ENCODE results near the gene HMGCL. TPM values are rescaled to one million over a fixed set of nuclear protein-coding genes. Genes with fewer than 3 reads are reported as not detected.

Gene HMGCL
- polyA plus RNA-seq, 1 donor (not counting 4 experiments of a cell fraction or from before 2014, with no cell fraction given) = 24.1 TPM

DNA sequence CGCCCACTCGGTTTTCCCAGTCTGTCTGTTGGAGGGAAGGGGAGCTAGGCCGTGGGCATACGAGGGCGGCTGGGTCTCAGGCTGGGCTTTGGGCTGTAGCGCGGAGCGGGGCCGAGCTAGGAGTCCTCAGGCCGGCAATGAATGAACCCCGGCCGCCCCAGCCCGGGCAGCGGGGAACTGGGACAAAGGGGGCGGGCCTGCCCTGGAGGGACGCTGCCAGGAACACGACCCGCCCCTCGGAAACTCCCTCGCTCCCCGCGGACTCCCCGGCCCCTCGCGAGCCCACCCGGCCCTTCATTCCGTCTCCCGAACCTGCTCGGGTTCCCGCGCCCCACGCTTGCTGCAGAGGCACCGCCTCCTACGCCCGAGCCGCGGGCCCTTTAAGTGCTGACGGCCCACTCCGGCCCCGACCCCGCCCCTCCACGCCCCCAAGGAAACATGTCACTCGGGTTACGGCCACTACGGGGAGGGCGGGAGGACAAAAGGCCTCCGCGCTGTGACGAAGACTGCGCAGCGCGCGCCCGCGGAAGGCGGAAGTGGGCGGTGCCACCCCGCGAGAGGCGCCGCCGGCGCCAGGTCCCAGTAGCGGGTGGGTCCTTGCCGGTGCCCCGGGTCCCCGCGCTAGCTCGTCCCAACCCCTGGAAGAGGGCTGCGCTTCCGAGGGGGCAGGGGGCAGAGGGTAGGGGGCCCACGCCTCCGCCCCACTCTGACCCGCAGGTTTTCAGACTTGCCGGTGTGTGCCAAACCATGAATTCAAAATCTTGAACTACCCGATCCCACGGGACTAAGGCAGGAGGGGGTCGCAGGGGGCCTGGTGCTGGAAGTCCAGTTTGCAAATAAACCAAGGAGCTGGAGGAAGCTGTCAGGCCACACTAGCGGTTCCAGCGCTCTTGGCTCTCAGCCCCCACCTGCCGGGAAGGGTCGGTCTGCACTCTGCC is 24.6 kb downstream of the HMGCL start, which contains the start of gene GALE:
Gene GALE (minus strand): TSS at position 355 of the 938 bp plus-strand sequence. CDS start 1,747 bp downstream, outside the sequence.
- Histone ChIP-seq H2AFZ (ENCODE audit: control insufficient read depth, low read length) (peak within 1 kb of the TSS; percentile 53), H3K27ac (ENCODE audit: control insufficient read depth, insufficient read depth, low read length) (peak within 1 kb of the TSS; percentile 83), H3K4me3 (ENCODE audit: control insufficient read depth in 2 of 3, extremely low read depth in 1 of 3, insufficient read depth in 2 of 3, low read depth in 1 of 3, low read length in 3 of 3) (peak within 1 kb of the TSS; percentile 63 to 93 (median 82)), H3K4me1 (ENCODE audit: control insufficient read depth, extremely low read depth, insufficient read depth, low read length) (peaks cover 14% of the 10 kb centered on the region), H3K9ac (ENCODE audit: control insufficient read depth, extremely low read depth, insufficient read depth, low read length) (peak within 1 kb of the TSS; percentile 83), H3K9me3 (ENCODE audit: control insufficient read depth, low read depth, low read length) (no peaks in the 10 kb centered on the region), H3K9me1 (ENCODE audit: control insufficient read depth, extremely low read depth, insufficient read depth, low read length) (no peaks in the 10 kb centered on the region), H3K79me2 (ENCODE audit: control insufficient read depth, insufficient read depth, low read length) (peaks cover 1% of the 10 kb centered on the region), H3K36me3 (ENCODE audit: control insufficient read depth in 2 of 2, extremely low read depth in 1 of 2, insufficient read depth in 2 of 2, low read length in 2 of 2) (peaks cover 24 to 25% of the 10 kb centered on the region in 2 experiments), H4K20me1 (ENCODE audit: control insufficient read depth, extremely low read depth, insufficient read depth, low read length) (no peaks in the 10 kb centered on the region), H3K4me2 (ENCODE audit: control insufficient read depth, extremely low read depth, insufficient read depth, low read depth, low read length) (peak within 1 kb of the TSS; percentile 99), H3K27me3 (ENCODE audit: control insufficient read depth, extremely low read depth, insufficient read depth, low read length) (no peaks in the 10 kb centered on the region)
- FAIRE-seq (peak; percentile 63), DNase-seq (ENCODE audit: low read depth, low spot score) (peak; percentile 76)
- dilution Hi-C loops (cut with MboI; ENCODE audit: extremely low pct_ligation_motif_present, low sequenced_read_pairs) = no loop called here
- no peak for TF ChIP-seq EZH2 (IDR thresholded peaks at IDR 0.05; ENCODE audit: low read length)

GRCh38 chr1:23799570-23800399 is 25.4 kb downstream of the HMGCL start:
- no peak for TF ChIP-seq EZH2 (IDR thresholded peaks at IDR 0.05; ENCODE audit: low read length)
- TF ChIP-seq, protein P1, sequence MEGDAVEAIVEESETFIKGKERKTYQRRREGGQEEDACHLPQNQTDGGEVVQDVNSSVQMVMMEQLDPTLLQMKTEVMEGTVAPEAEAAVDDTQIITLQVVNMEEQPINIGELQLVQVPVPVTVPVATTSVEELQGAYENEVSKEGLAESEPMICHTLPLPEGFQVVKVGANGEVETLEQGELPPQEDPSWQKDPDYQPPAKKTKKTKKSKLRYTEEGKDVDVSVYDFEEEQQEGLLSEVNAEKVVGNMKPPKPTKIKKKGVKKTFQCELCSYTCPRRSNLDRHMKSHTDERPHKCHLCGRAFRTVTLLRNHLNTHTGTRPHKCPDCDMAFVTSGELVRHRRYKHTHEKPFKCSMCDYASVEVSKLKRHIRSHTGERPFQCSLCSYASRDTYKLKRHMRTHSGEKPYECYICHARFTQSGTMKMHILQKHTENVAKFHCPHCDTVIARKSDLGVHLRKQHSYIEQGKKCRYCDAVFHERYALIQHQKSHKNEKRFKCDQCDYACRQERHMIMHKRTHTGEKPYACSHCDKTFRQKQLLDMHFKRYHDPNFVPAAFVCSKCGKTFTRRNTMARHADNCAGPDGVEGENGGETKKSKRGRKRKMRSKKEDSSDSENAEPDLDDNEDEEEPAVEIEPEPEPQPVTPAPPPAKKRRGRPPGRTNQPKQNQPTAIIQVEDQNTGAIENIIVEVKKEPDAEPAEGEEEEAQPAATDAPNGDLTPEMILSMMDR (optimal IDR thresholded peaks at IDR 0.05 in 1 of 3, IDR thresholded peaks at IDR 0.05 in 1 of 3, conservative IDR thresholded peaks at IDR 0.05 in 1 of 3; ENCODE audit: extremely low read depth in 1 of 3, insufficient read depth in 2 of 3, low read length in 3 of 3) = no peak
- dilution Hi-C loops (cut with MboI; ENCODE audit: extremely low pct_ligation_motif_present, low sequenced_read_pairs) = no loop called here
- no peak for FAIRE-seq

More at GRCh38 chr1:23799570-23800399, 25.4 kb downstream of the HMGCL start:
- Histone ChIP-seq H3K4me3 (ENCODE audit: control insufficient read depth in 2 of 3, extremely low read depth in 1 of 3, insufficient read depth in 2 of 3, low read depth in 1 of 3, low read length in 3 of 3) (peak overlapping the region; percentile 63 to 93 (median 82)), H3K79me2 (ENCODE audit: control insufficient read depth, insufficient read depth, low read length) (peaks cover 1% of the 10 kb centered on the region), H3K4me1 (ENCODE audit: control insufficient read depth, extremely low read depth, insufficient read depth, low read length) (peaks cover 14% of the 10 kb centered on the region), H3K27me3 (ENCODE audit: control insufficient read depth, extremely low read depth, insufficient read depth, low read length) (no peaks in the 10 kb centered on the region), H4K20me1 (ENCODE audit: control insufficient read depth, extremely low read depth, insufficient read depth, low read length) (no peaks in the 10 kb centered on the region), H3K9me3 (ENCODE audit: control insufficient read depth, low read depth, low read length) (no peaks in the 10 kb centered on the region), H3K27ac (ENCODE audit: control insufficient read depth, insufficient read depth, low read length) (peak overlapping the region; percentile 83), H3K4me2 (ENCODE audit: control insufficient read depth, extremely low read depth, insufficient read depth, low read depth, low read length) (peak overlapping the region; percentile 99), H3K9ac (ENCODE audit: control insufficient read depth, extremely low read depth, insufficient read depth, low read length) (peak overlapping the region; percentile 83), H3K36me3 (ENCODE audit: control insufficient read depth in 2 of 2, extremely low read depth in 1 of 2, insufficient read depth in 2 of 2, low read length in 2 of 2) (peaks cover 27% of the 10 kb centered on the region in 2 experiments), H2AFZ (ENCODE audit: control insufficient read depth, low read length) (no peak overlapping the region), H3K9me1 (ENCODE audit: control insufficient read depth, extremely low read depth, insufficient read depth, low read length) (no peaks in the 10 kb centered on the region)
- DNase-seq (ENCODE audit: low read depth, low spot score) = peak; percentile 62

Measured in keratinocyte (primary cell).